SU-DHL-6 (cell line): Measurements from ENCODE around the gene CDC42EP3.

Source experiments
- H2AFZ ChIP-seq: fragments of 200-600 bp; sonication (generic); 2 replicates; pipeline ENCODE4 v1.6.1; 2014; ENCODE audit warnings: low read depth, mild to moderate bottlenecking, moderate library complexity, mixed read lengths, antibody characterized with exemption, low read length; ENCODE audit not compliant: severe bottlenecking
- H3F3A ChIP-seq: fragments of 200-600 bp; shearing (Covaris generic); 2 replicates; pipeline ENCODE4 v1.6.0; 2016; ENCODE audit warnings: antibody characterized with exemption, mild to moderate bottlenecking; ENCODE audit not compliant: insufficient read depth
- H3K27ac ChIP-seq: fragments of 200-600 bp; sonication (generic); 2 replicates; pipeline ENCODE4 v1.5.1; 2016; ENCODE audit warnings: low read depth, mild to moderate bottlenecking, low read length, moderate library complexity, mixed read lengths
- H3K27me3 ChIP-seq: fragments of 200-600 bp; sonication (generic), shearing (Covaris generic); 2 replicates; pipeline ENCODE4 v1.6.0; 2014; ENCODE audit warnings: mild to moderate bottlenecking, low read length
- H3K36me3 ChIP-seq: fragments of 200-600 bp; sonication (generic); 2 replicates; pipeline ENCODE4 v1.6.1; 2014; ENCODE audit warnings: mild to moderate bottlenecking, low read length, mixed read lengths
- H3K4me2 ChIP-seq: fragments of 300-600, 200-600 bp; shearing (Covaris generic), sonication (generic); 2 replicates; pipeline ENCODE4 v1.6.0; 2014; ENCODE audit warnings: low read length, low read depth, mild to moderate bottlenecking; ENCODE audit not compliant: poor library complexity, severe bottlenecking
- H3K4me3 ChIP-seq: fragments of 200-600 bp; sonication (generic); 2 replicates; pipeline ENCODE4 v1.5.1; 2014; ENCODE audit warnings: antibody characterized with exemption, low read length, mild to moderate bottlenecking, mixed read lengths; ENCODE audit not compliant: insufficient read depth, poor library complexity, severe bottlenecking
- H3K79me2 ChIP-seq: fragments of 200-600 bp; sonication (generic); 2 replicates; pipeline ENCODE4 v1.6.1; 2014; ENCODE audit warnings: mild to moderate bottlenecking, low read length, moderate library complexity; ENCODE audit not compliant: insufficient read depth
- H3K9ac ChIP-seq: fragments of 200-600 bp; sonication (generic); 2 replicates; pipeline ENCODE4 v1.7.0; 2014; ENCODE audit warnings: mild to moderate bottlenecking, low read length
- H3K9me2 ChIP-seq: fragments of 200-600 bp; sonication (generic); replicated peaks from 2 replicates; pipeline ENCODE4 v1.6.1; 2014; ENCODE audit warnings: low read length; ENCODE audit not compliant: insufficient read depth
- H3K9me3 ChIP-seq: fragments of 200-600 bp; sonication (generic); 2 replicates; pipeline ENCODE4 v1.6.1; 2014; ENCODE audit warnings: low read length, mixed read lengths; ENCODE audit not compliant: insufficient read depth
- H4K20me1 ChIP-seq: fragments of 200-600 bp; sonication (generic); 2 replicates; pipeline ENCODE4 v1.6.1; 2014; ENCODE audit warnings: low read depth, mild to moderate bottlenecking, antibody characterized with exemption, low read length, moderate library complexity, mixed read lengths
- CTCF ChIP-seq: fragments of 200-600 bp; sonication (generic); IDR thresholded peaks from one replicate; pipeline ENCODE4 v1.5.1; 2017; ENCODE audit warnings: antibody characterized with exemption, mild to moderate bottlenecking, low read length, moderate library complexity; ENCODE audit not compliant: insufficient read depth, poor library complexity, severe bottlenecking
- EZH2phosphoT487 ChIP-seq: fragments of 200-600 bp; sonication (generic), shearing (Covaris generic); conservative IDR thresholded peaks from 2 replicates; pipeline ENCODE4 v1.6.1; 2018; ENCODE audit warnings: mild to moderate bottlenecking, antibody characterized with exemption, low read length, moderate library complexity, mixed read lengths

The CDC42EP3 gene

GRCh38 chr2:37653805-37654378 is 17.6 kb downstream of the CDC42EP3 start:
- no peak for TF ChIP-seq CTCF
- TF ChIP-seq EZH2phosphoT487 = no peak
- H3K9me2 ChIP-seq = no peaks in the 10 kb centered on the region
- no peaks in the 10 kb centered on the region for H3K27me3 ChIP-seq
- peak overlapping the region; percentile 93 for H3K27ac ChIP-seq
- H3K9me3 ChIP-seq = no peaks in the 10 kb centered on the region
- peak overlapping the region; percentile 54 for H3K9ac ChIP-seq
- H3K79me2 ChIP-seq = peaks cover 56% of the 10 kb centered on the region
- peak overlapping the region; percentile 95 for H3K4me2 ChIP-seq
- H4K20me1 ChIP-seq = no peaks in the 10 kb centered on the region
- H3K4me3 ChIP-seq = peak overlapping the region; percentile 48
- H2AFZ ChIP-seq = peak overlapping the region; percentile 55
- peaks cover 33% of the 10 kb centered on the region for H3F3A ChIP-seq
- H3K36me3 ChIP-seq = no peaks in the 10 kb centered on the region

GRCh38 chr2:37653093-37653492 is 18.3 kb downstream of the CDC42EP3 start:
- Histone ChIP-seq H3K4me3 (peak overlapping the region; percentile 48), H4K20me1 (no peaks in the 10 kb centered on the region), H3F3A (peaks cover 33% of the 10 kb centered on the region), H3K9ac (peak overlapping the region; percentile 54), H3K4me2 (peak overlapping the region; percentile 95), H3K27ac (peak overlapping the region; percentile 93), H2AFZ (peak overlapping the region; percentile 3), H3K9me3 (no peaks in the 10 kb centered on the region), H3K79me2 (peaks cover 51% of the 10 kb centered on the region), H3K9me2 (no peaks in the 10 kb centered on the region), H3K27me3 (no peaks in the 10 kb centered on the region), H3K36me3 (no peaks in the 10 kb centered on the region)
- no peak for TF ChIP-seq EZH2phosphoT487
- TF ChIP-seq CTCF = no peak

GRCh38 chr2:37652199-37652640 is 19.2 kb downstream of the CDC42EP3 start:
- Histone ChIP-seq H3F3A (peaks cover 33% of the 10 kb centered on the region), H4K20me1 (no peaks in the 10 kb centered on the region), H2AFZ (no peak overlapping the region), H3K4me2 (peak overlapping the region; percentile 95), H3K9ac (peak overlapping the region; percentile 5; the same call in 1 of the 2 replicates), H3K4me3 (no peak overlapping the region), H3K9me3 (no peaks in the 10 kb centered on the region), H3K36me3 (no peaks in the 10 kb centered on the region), H3K79me2 (peaks cover 44% of the 10 kb centered on the region), H3K27ac (peak overlapping the region; percentile 93), H3K9me2 (no peaks in the 10 kb centered on the region), H3K27me3 (no peaks in the 10 kb centered on the region)
- TF ChIP-seq CTCF = no peak
- no peak for TF ChIP-seq EZH2phosphoT487
